Vagina (tissue), 2 donors: Measurements from ENCODE around the gene FAM81B. TPM values are rescaled to one million over a fixed set of nuclear protein-coding genes. Genes with fewer than 3 reads are reported as not detected.
"Not testable (repeated sequence)": the region's sequence is repeated elsewhere in the genome, so short reads cannot be mapped to it uniquely, and the experiment has no call there.

Experiments
- DNase-seq, 2 donors: peaks; one replicate each; pipeline ENCODE4 v3.0.0-alpha.2; 2017; ENCODE audit errors: extremely low spot score in 2 of 2
- H3K27ac ChIP-seq: fragments of 200-600 bp; sonication (generic); one replicate; pipeline ENCODE4 v1.5.1; 2019
- H3K27me3 ChIP-seq: fragments of 200-600 bp; sonication (generic); one replicate; pipeline ENCODE4 v1.5.1; 2019
- H3K36me3 ChIP-seq, 2 donors: fragments of 200-600 bp; sonication (generic); one replicate each; pipeline ENCODE4 v1.5.1; 2017 to 2019
- H3K4me1 ChIP-seq: fragments of 200-600 bp; sonication (generic); one replicate; pipeline ENCODE4 v1.5.1; 2019
- H3K4me3 ChIP-seq, 2 donors: fragments of 200-600 bp; sonication (generic); 1 replicate in 1 of 2; 2 replicates in 1 of 2; pipeline ENCODE4 v1.5.1; 2016 to 2019
- H3K9me3 ChIP-seq: fragments of 200-600 bp; sonication (generic); one replicate; pipeline ENCODE4 v1.5.1; 2019
- CTCF ChIP-seq, 3 experiments: fragments of 450-650 bp in 2 of 3; fragments of 200-600 bp in 1 of 3; sonication (generic) in 1 of 3; IDR thresholded peaks; one replicate each; pipeline ENCODE4 v1.5.1; 2017 to 2019; ENCODE audit warnings: antibody characterized with exemption in 3 of 3, mild to moderate bottlenecking in 2 of 3, moderate library complexity in 2 of 3
- POLR2A ChIP-seq, 2 donors: fragments of 450-650 bp; IDR thresholded peaks; one replicate each; pipeline ENCODE4 v1.6.1; 2017; ENCODE audit warnings: antibody characterized with exemption in 2 of 2, mild to moderate bottlenecking in 2 of 2, moderate library complexity in 2 of 2
- POLR2AphosphoS5 ChIP-seq, 2 donors: sonication (generic); formaldehyde crosslinking; IDR thresholded peaks; one replicate each; pipeline ENCODE4 v1.9.0; 2017; ENCODE audit warnings: antibody characterized with exemption in 2 of 2, mild to moderate bottlenecking in 2 of 2, low read depth in 1 of 2; ENCODE audit not compliant: insufficient read depth in 1 of 2
- intact Hi-C: fragments of 100-400 bp; cut with DNase I; formaldehyde crosslinking; loops from one replicate; pipeline ENCODE4 v1.15.1; 2023
- total RNA-seq: library from RNA; depleted of rRNA; stranded (reverse); fragments of >200 nt; gene quantifications from one replicate; pipeline ENCODE4 v1.2.3, GENCODE V29; 2016

FAM81B gene
- not detected for total RNA-seq

DNA sequence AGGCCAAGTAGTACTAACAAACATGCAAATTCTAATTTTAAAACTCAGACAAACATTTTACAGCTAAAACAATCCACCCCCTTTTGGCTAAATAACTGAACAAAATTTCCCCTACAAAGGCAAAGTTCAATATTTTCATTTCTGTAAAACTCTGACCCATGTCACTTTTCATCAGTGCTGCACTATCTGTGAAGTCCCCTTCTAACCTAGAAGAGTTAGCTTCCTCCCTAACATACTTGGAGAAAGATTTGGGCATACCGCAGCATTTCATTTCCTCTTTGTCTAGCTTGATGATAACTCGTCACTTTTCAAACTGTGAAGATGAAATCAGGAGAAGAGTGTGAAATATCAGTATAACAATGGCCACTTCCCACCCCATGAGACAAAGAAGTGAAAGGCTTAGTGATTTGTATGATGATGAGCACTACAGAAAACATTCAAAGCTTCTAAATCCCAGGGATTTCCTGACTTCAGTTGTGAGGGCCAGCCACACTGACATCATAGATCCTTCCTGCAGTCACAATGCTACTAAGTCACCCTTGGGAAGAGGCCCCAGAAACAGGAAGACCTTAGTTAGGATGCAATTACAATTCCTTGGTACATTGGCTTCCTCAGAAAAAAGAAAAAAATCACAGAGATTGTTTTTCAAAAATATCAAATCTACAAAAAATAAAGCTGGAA is at the start of gene FAM81B:
Gene FAM81B (plus strand): TSS at position 555 of the 681 bp plus-strand sequence. CDS start 24 bp downstream, at position 579.
- Histone ChIP-seq H3K36me3 (no peaks in the 10 kb centered on the region), H3K27ac (no peak within 1 kb of the TSS), H3K9me3 (no peaks in the 10 kb centered on the region), H3K4me1 (no peaks in the 10 kb centered on the region), H3K4me3 (no peak within 1 kb of the TSS), H3K27me3 (no peaks in the 10 kb centered on the region)
- intact Hi-C loops = no loop called here
- DNase-seq = no peak
- TF ChIP-seq POLR2AphosphoS5 (IDR thresholded peaks at IDR 0.05; ENCODE audit: insufficient read depth in 1 of 2, low read depth in 1 of 2) (no peak), POLR2A (IDR thresholded peaks at IDR 0.05) (no peak), CTCF (IDR thresholded peaks at IDR 0.05) (no peak)

DNA sequence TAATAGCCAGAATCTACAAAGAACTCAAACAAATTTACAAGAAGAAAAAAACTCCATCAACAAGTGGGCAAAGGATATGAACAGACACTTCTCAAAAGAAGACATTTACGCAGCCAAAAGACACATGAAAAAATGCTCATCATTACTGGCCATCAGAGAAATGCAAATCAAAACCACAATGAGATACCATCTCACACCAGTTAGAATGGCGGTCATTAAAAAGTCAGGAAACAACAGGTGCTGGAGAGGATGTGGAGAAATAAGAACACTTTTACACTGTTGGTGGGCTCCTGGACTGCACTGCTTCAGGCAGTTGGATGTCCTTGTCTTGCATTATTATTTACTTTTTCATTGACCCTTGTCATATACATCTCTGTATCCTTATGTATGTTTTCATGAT is 49.7 kb upstream of the FAM81B start:
- intact Hi-C loops, H3K36me3 ChIP-seq, H3K4me3 ChIP-seq, H3K27ac ChIP-seq, H3K9me3 ChIP-seq, DNase-seq, H3K27me3 ChIP-seq, H3K4me1 ChIP-seq: not testable (repeated sequence)

DNA sequence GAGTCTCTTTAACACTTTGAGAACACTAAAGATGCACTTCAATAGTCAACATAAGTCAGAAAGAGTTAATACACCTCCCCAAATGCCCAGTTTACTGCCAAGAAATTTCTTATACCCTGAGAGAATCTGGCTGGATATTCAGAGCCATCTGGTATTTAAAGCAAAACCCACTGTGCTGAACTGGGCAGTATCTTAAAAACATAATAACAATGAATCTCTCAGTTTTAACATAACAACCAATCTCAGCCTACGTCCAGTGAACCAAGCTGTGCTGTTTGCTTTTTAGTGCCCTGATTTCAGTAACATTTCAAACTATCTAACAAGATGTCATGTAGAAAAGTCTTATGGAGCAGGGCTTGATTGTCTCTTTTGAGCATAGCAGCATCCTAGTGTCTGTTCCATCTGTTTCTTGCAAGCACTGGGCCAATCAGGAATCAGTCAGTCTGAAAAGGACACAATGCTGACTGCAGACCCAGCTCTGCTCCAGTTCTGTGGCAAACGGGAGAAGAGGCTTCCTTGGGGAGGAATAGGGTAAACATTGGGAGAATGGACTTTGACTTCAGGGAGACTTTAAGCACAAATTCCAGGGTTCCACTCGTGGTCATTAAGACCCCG is 43.6 kb upstream of the FAM81B start:
- H3K4me1 ChIP-seq = no peaks in the 10 kb centered on the region
- H3K27me3 ChIP-seq = no peaks in the 10 kb centered on the region
- no peaks in the 10 kb centered on the region for H3K9me3 ChIP-seq
- TF ChIP-seq CTCF (IDR thresholded peaks at IDR 0.05) (no peak), POLR2AphosphoS5 (IDR thresholded peaks at IDR 0.05; ENCODE audit: insufficient read depth in 1 of 2, low read depth in 1 of 2) (no peak), POLR2A (IDR thresholded peaks at IDR 0.05) (no peak)
- no peak overlapping the region for H3K4me3 ChIP-seq
- intact Hi-C loops = no loop called here
- DNase-seq = no peak
- H3K27ac ChIP-seq = no peak overlapping the region
- no peaks in the 10 kb centered on the region for H3K36me3 ChIP-seq

DNA sequence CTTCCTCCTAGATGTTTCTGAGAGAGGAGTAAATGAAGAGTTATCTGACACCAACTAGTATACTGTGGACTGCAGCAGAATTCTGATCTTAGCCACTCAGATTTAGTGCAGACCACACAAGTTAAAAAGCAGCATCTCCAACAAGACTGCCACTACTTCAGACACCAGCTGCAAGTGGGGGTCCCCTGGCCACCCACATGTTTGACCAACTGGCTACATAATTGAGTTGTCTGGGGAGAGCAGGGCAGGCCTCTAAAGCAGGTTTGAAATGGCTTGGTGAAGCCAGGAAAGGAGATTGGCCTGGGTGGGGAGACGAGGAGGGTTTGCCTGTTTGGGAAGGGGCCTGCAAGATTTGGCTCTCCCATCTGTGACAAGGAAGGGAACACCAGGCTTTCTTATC is 40.5 kb upstream of the FAM81B start:
- intact Hi-C loops = no loop called here
- DNase-seq = no peak
- TF ChIP-seq POLR2A (IDR thresholded peaks at IDR 0.05) (no peak), CTCF (IDR thresholded peaks at IDR 0.05) (no peak), POLR2AphosphoS5 (IDR thresholded peaks at IDR 0.05; ENCODE audit: insufficient read depth in 1 of 2, low read depth in 1 of 2) (no peak)

DNA sequence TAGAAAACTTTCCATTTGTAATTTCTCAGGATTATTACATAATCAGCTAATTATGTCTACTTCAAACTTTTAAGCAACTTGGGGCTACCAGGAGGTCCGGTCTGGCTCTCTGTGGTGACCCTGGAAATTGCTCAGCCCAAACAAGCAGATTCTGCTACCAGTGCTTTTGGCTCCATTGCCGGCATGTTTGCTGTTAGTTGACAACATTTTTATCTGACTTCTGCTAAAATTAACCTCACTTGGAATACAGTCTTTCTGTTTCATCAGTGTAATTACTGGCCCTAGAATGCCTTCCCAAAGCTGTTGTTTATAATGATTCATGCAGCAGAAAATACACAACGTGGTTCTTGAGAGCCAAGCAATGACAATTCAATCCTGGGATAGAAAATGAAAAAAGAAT is 38.5 kb upstream of the FAM81B start:
- TF ChIP-seq POLR2A (IDR thresholded peaks at IDR 0.05) = no peak
- no peak for TF ChIP-seq CTCF (IDR thresholded peaks at IDR 0.05)
- no peak for TF ChIP-seq POLR2AphosphoS5 (IDR thresholded peaks at IDR 0.05; ENCODE audit: insufficient read depth in 1 of 2, low read depth in 1 of 2)
- Histone ChIP-seq H3K4me1 (no peaks in the 10 kb centered on the region), H3K27ac (no peak overlapping the region), H3K9me3 (no peaks in the 10 kb centered on the region), H3K36me3 (no peaks in the 10 kb centered on the region), H3K27me3 (no peaks in the 10 kb centered on the region), H3K4me3 (no peak overlapping the region)
- intact Hi-C loops = no loop called here
- DNase-seq = no peak

More for the DNA sequence above, 40.5 kb upstream of the FAM81B start:
- no peaks in the 10 kb centered on the region for H3K9me3 ChIP-seq
- no peaks in the 10 kb centered on the region for H3K27me3 ChIP-seq
- H3K27ac ChIP-seq = no peak overlapping the region
- no peak overlapping the region for H3K4me3 ChIP-seq
- H3K4me1 ChIP-seq = no peaks in the 10 kb centered on the region
- H3K36me3 ChIP-seq = no peaks in the 10 kb centered on the region
